Brain microvascular endothelial cell (primary cell): ENCODE measurements around the gene PYROXD2.

Experiments used
- DNase-seq: peaks from one replicate; pipeline ENCODE4 v3.0.0-alpha.2; 2020
- H3K27ac ChIP-seq: fragments of 250-450 bp; sonication (Bioruptor Pico); 2 replicates; pipeline ENCODE4 v1.5.1; 2020; ENCODE audit warnings: mild to moderate bottlenecking, moderate library complexity
- H3K27me3 ChIP-seq: fragments of 250-450 bp; sonication (Bioruptor Pico); replicated peaks from 2 replicates; pipeline ENCODE4 v1.5.1; 2020; ENCODE audit warnings: mild to moderate bottlenecking
- H3K36me3 ChIP-seq: fragments of 250-450 bp; sonication (Bioruptor Pico); replicated peaks from 2 replicates; pipeline ENCODE4 v1.5.1; 2020; ENCODE audit warnings: mild to moderate bottlenecking
- H3K4me3 ChIP-seq: 2 replicates; pipeline ENCODE4 v1.5.1; 2011; ENCODE audit warnings: low read depth, mild to moderate bottlenecking, control low read depth, low read length, moderate library complexity
- in situ Hi-C: cut with HindIII; loops from 2 replicates; pipeline ENCODE4 v1.10.0; 2017; ENCODE audit warnings: low sequenced_read_pairs, low pct_ligation_motif_present
- TF ChIP-seq, protein P1 (sequence below): IDR thresholded peaks from 2 replicates; pipeline ENCODE4 v1.5.1; 2011; ENCODE audit warnings: low read depth, mild to moderate bottlenecking, moderate library complexity, low read length, control low read depth, inconsistent platforms; ENCODE audit errors: missing control alignments

Gene PYROXD2

DNA sequence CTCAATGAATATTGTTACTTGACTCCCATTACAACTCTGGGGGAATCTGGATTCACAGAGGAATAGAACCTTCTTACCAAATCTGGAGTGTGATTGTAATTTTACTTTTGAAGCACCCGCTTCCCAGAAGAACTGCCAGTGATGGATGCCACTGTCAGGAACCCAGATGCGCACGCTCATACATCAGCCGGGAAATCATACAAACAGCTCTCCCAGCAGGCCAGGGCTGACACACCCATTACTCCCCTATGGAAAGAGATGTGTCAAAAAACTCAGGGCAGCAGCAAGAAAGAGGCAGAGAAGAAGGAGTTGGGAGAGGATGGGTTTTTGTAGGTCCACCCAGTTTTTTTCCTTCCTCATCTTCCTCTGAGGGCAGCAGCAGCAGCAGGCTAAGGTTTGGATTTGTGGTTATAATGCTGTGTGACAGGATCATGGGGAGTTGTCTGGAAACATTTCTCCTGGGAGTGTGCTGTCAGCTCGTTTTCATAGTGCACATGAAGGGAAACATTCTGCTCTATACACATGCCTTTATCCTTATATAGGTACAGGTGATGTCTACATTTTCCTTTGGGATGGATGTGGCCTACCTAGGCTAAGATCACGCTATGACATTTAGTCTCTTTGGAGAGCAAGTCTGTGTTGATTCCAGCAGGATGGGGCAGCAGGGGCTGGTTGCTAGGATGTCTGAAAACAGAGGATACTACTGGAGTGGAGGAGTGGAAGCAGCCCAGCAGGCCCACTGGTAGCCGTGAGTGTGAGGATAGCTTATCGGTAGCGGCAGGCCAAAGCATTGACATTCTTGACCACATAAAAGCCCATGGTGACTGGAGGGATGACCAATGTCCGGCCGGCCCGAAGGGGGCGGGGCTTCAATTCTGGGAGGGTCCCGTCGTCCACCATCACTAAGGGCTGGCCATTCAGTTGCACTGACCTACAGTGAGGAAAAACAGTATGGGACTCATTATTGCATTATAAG lies 44.1 kb upstream of the PYROXD2 start:
- no peaks in the 10 kb centered on the region for H3K36me3 ChIP-seq
- TF ChIP-seq, protein P1, sequence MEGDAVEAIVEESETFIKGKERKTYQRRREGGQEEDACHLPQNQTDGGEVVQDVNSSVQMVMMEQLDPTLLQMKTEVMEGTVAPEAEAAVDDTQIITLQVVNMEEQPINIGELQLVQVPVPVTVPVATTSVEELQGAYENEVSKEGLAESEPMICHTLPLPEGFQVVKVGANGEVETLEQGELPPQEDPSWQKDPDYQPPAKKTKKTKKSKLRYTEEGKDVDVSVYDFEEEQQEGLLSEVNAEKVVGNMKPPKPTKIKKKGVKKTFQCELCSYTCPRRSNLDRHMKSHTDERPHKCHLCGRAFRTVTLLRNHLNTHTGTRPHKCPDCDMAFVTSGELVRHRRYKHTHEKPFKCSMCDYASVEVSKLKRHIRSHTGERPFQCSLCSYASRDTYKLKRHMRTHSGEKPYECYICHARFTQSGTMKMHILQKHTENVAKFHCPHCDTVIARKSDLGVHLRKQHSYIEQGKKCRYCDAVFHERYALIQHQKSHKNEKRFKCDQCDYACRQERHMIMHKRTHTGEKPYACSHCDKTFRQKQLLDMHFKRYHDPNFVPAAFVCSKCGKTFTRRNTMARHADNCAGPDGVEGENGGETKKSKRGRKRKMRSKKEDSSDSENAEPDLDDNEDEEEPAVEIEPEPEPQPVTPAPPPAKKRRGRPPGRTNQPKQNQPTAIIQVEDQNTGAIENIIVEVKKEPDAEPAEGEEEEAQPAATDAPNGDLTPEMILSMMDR = no peak
- H3K27me3 ChIP-seq = no peaks in the 10 kb centered on the region
- DNase-seq = no peak
- H3K4me3 ChIP-seq = no peak overlapping the region
- in situ Hi-C loops = no loop called here
- H3K27ac ChIP-seq = no peak overlapping the region

DNA sequence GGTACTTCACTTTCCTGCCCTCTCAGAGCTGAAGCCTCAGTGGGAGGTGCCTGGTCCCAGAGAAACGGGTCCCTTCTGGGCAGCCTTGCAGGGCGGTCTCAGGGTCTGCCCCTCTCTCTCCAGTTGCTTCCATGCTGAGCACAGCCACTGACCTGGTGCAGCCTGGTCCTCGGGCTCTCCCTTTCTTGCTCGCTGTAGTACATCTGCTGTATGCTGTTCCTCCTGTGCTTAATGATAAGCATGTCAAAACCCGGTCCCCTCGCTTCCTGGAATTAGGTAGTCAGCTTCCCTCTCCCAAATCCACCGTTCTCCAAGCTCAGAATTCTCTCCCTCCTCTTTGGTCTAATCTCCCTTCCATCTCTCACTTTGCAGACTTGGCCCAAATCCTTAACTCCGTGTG lies 42.7 kb upstream of the PYROXD2 start:
- Histone ChIP-seq H3K27ac (no peak overlapping the region), H3K27me3 (no peaks in the 10 kb centered on the region), H3K4me3 (no peak overlapping the region), H3K36me3 (no peaks in the 10 kb centered on the region)
- in situ Hi-C loops = no loop called here
- DNase-seq = no peak
- TF ChIP-seq, protein P1 = no peak

DNA sequence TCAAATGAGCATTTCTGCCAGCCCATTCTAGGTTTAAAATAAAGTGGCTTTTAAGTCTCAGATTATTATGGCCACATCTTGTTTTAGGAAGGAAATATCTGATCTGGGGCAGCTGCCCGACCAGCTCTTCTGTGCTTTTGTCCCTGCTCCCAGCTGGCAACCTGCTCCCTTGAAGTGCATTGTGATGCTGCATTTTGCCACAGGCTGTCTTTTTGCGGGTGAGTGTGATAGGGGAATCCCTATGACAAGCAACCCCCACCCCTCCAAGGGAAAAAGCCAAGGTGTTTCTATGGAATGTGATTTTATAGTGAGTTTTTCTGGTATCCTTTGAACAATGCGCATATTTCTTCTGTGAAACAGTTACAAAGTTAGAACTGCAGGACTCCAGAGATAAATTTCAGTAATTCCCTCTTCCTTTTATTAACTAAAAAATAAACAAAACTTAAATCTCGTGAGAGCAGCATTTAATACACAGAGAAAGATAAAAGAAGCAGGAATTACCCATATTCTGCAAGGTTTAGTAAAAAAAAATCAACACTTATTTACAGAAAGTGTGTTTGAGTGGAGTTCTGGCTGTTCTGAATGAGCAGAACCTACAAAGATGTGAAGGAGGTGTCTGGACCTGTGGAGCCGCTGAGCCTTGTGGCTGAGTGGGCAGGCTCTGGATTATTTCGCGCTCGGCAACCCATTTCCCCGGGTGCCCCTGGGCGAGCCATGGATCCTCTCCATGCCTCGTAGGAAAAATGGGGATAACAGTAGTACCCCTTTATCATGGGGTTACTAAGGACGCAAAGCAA lies 41.9 kb upstream of the PYROXD2 start:
- in situ Hi-C loops = no loop called here
- no peak for DNase-seq
- no peaks in the 10 kb centered on the region for H3K27me3 ChIP-seq
- no peaks in the 10 kb centered on the region for H3K36me3 ChIP-seq
- no peak overlapping the region for H3K27ac ChIP-seq
- TF ChIP-seq, protein P1 = no peak
- H3K4me3 ChIP-seq = no peak overlapping the region

DNA sequence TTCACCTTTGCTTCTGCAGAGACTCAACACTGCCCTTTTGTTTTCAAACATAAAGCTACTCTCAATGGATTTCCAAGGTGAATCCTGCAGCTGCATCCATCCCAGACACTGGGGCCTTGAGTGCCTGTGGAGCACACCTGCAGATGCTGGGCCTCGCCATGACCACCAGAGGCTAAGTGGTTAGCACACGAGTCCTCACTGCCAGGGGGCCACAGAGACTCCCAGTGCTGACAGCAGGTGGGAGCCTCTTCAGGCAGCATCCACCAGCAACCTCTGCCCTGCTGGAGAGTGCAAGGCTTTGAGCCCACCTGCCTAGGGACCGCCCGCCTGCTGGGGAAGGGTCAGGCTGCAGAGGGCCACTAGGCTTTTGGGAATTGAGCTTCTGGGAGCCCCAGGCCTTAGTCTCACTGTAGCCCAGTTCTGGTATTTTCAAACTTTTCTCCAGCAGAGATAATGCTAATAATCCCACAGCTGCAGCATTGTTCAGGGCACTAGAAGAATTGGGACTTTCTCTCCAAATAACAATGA lies 41.1 kb upstream of the PYROXD2 start:
- Histone ChIP-seq H3K4me3 (no peak overlapping the region), H3K27ac (no peak overlapping the region), H3K27me3 (no peaks in the 10 kb centered on the region), H3K36me3 (no peaks in the 10 kb centered on the region)
- in situ Hi-C loops = no loop called here
- TF ChIP-seq, protein P1 = no peak
- DNase-seq = no peak

DNA sequence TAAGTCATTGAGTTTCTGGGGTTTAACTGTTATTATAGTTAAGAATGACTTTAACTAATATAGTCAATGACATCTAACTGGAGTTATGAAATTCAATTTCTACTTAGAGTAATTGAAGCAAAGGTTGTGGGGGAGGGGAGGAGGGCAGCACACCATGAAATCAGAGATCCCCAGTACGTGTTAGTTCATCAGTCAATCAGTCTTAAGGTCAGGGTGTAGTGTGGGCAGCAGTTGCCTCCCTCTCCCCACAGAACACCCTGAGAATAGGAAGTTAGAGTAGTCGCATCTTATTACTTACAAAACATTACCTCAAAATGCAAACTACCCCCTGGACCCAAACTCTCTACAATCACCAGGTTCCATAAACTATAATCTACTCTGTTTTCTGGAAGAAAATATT lies 38.7 kb upstream of the PYROXD2 start:
- H3K27ac ChIP-seq = no peak overlapping the region

More for the DNA sequence above, 38.7 kb upstream of the PYROXD2 start:
- in situ Hi-C loops = no loop called here
- Histone ChIP-seq H3K27me3 (no peaks in the 10 kb centered on the region), H3K36me3 (no peaks in the 10 kb centered on the region), H3K4me3 (no peak overlapping the region)
- TF ChIP-seq, protein P1 = no peak
- DNase-seq = no peak
